Fibroblast of skin of left quadriceps (primary cell): ENCODE measurements around the gene GLRA1.

Experiments
- DNase-seq, 2 experiments: peaks; one replicate each; pipeline ENCODE4 v3.0.0-alpha.2; 2013; ENCODE audit warnings: low read depth in 2 of 2

Gene GLRA1

GRCh38 chr5:151772846-151773561 lies 151.6 kb downstream of the GLRA1 start:
- no peak for DNase-seq
